B cell (primary cell): Measurements from ENCODE around the gene KLHL28. TPM values are rescaled to one million over a fixed set of nuclear protein-coding genes. Genes with fewer than 3 reads are reported as not detected.

ENCODE experiments used
- ATAC-seq: fragments of 200-7000 bp; cut with Tn5 transposase; one replicate; pipeline ENCODE4 v1.10.0; 2021; ENCODE audit warnings: low read depth, mild to moderate bottlenecking, moderate number of reproducible peaks, moderate library complexity
- CTCF ChIA-PET: fragments of 350-600 bp; sonication (Branson Sonifier 250); formaldehyde crosslinking; loops from one replicate; lab custom pipeline; 2021; ENCODE audit warnings: antibody characterized with exemption, inconsistent platforms; lab: Charles Lee
- POLR2A ChIA-PET: fragments of 350-600 bp; sonication (Branson Sonifier 250); formaldehyde crosslinking; loops from one replicate; lab custom pipeline; 2021; ENCODE audit warnings: antibody characterized with exemption; lab: Charles Lee
- DNase-seq: peaks from one replicate; pipeline ENCODE4 v3.0.0; 2013
- H2AFZ ChIP-seq: 2 replicates; pipeline ENCODE4 v1.6.1; 2012; ENCODE audit warnings: mild to moderate bottlenecking, low read depth, low read length; ENCODE audit not compliant: insufficient read depth, poor library complexity, severe bottlenecking
- H3K27ac ChIP-seq, 2 donors: 1 replicate in 1 of 2; 2 replicates in 1 of 2; pipeline ENCODE4 v1.5.1; 2012 to 2013; ENCODE audit warnings: low read length in 2 of 2, mild to moderate bottlenecking in 2 of 2, moderate library complexity in 1 of 2
- H3K27me3 ChIP-seq, 4 experiments: fragments of 200-600 bp in 1 of 4; sonication (generic) in 1 of 4; replicated peaks in 1 of 4; 1 replicate in 2 of 4; 2 replicates in 2 of 4; pipeline versions ENCODE4 v1.6.1 to v1.7.0; 2013 to 2016; ENCODE audit warnings: low read length in 3 of 4, mild to moderate bottlenecking in 2 of 4, mixed read lengths in 1 of 4, moderate library complexity in 1 of 4; ENCODE audit not compliant: insufficient read depth in 4 of 4, control insufficient read depth in 3 of 4; ENCODE audit errors: control extremely low read depth in 1 of 4
- H3K36me3 ChIP-seq, 2 experiments: replicated peaks in 1 of 2; 1 replicate in 1 of 2; 2 replicates in 1 of 2; pipeline versions ENCODE4 v1.6.1 to v1.7.1; 2013; ENCODE audit warnings: low read length in 1 of 2; ENCODE audit not compliant: insufficient read depth in 2 of 2, control insufficient read depth in 1 of 2; ENCODE audit errors: control extremely low read depth in 1 of 2, extremely low read depth in 1 of 2
- H3K4me1 ChIP-seq, 2 donors: fragments of 200-600 bp in 1 of 2; sonication (generic) in 1 of 2; 1 replicate in 1 of 2; 2 replicates in 1 of 2; pipeline versions ENCODE4 v1.5.1 to v1.6.1; 2013 to 2017; ENCODE audit warnings: low read length in 2 of 2; ENCODE audit not compliant: control insufficient read depth in 2 of 2, insufficient read depth in 2 of 2
- H3K4me2 ChIP-seq: replicated peaks from 2 replicates; pipeline ENCODE3; 2012; ENCODE audit warnings: mild to moderate bottlenecking, low read depth, low read length; ENCODE audit not compliant: poor library complexity, severe bottlenecking
- H3K4me3 ChIP-seq, 5 experiments: fragments of 200-600 bp in 1 of 5; sonication (generic) in 1 of 5; 1 replicate in 3 of 5; 2 replicates in 2 of 5; pipeline versions ENCODE4 v1.5.1 to v1.7.0; 2011 to 2016; ENCODE audit warnings: low read length in 4 of 5, mild to moderate bottlenecking in 4 of 5, low read depth in 2 of 5, control low read depth in 1 of 5, moderate library complexity in 1 of 5; ENCODE audit not compliant: insufficient read depth in 1 of 5; ENCODE audit errors: control extremely low read depth in 1 of 5, extremely low read depth in 1 of 5
- H3K79me2 ChIP-seq: fragments of 200-600 bp; sonication (generic); one replicate; pipeline ENCODE4 v1.6.0; 2016; ENCODE audit warnings: low read length; ENCODE audit not compliant: control insufficient read depth, insufficient read depth
- H3K9ac ChIP-seq: fragments of 200-600 bp; sonication (generic); 2 replicates; pipeline ENCODE4 v1.6.1; 2017; ENCODE audit warnings: mild to moderate bottlenecking, low read length, moderate library complexity
- H3K9me3 ChIP-seq, 3 donors: one replicate each; pipeline versions ENCODE4 v1.6.1 to v1.7.1; 2013; ENCODE audit warnings: low read length in 2 of 3; ENCODE audit not compliant: control insufficient read depth in 2 of 3, insufficient read depth in 1 of 3; ENCODE audit errors: control extremely low read depth in 1 of 3
- H4K20me1 ChIP-seq: 2 replicates; pipeline ENCODE4 v1.6.0; 2012; ENCODE audit warnings: mild to moderate bottlenecking, low read length; ENCODE audit not compliant: insufficient read depth, control insufficient read depth, poor library complexity, severe bottlenecking
- H3K27ac Mint-ChIP-seq: one replicate; pipeline ENCODE4 v1.8.0; 2021; ENCODE audit warnings: mixed read lengths
- H3K27me3 Mint-ChIP-seq: one replicate; pipeline ENCODE4 v1.8.0; 2021; ENCODE audit warnings: mixed read lengths
- H3K4me1 Mint-ChIP-seq: one replicate; pipeline ENCODE4 v1.8.0; 2021; ENCODE audit warnings: mixed read lengths
- H3K4me3 Mint-ChIP-seq: one replicate; pipeline ENCODE4 v1.8.0; 2021; ENCODE audit warnings: mixed read lengths
- H3K9me3 Mint-ChIP-seq: one replicate; pipeline ENCODE4 v1.8.0; 2022; ENCODE audit warnings: mixed read lengths; ENCODE audit not compliant: insufficient read depth
- CTCF ChIP-seq: fragments of 200-600 bp; IDR thresholded peaks from one replicate; pipeline ENCODE4 v1.8.0; 2022; ENCODE audit warnings: antibody characterized with exemption, mild to moderate bottlenecking
- EZH2 ChIP-seq: IDR thresholded peaks from 2 replicates; pipeline ENCODE4 v1.6.1; 2012; ENCODE audit warnings: borderline replicate concordance, low read depth, mild to moderate bottlenecking, moderate library complexity, low read length; ENCODE audit not compliant: insufficient read depth, poor library complexity, severe bottlenecking
- WGBS: methylation state at CpG from one replicate; pipeline ENCODE4 v1.1.5; 2013; ENCODE audit warnings: missing lambda C conversion rate; ENCODE audit not compliant: insufficient coverage; 5-methylcytosine and 5-hydroxymethylcytosine counted together
- intact Hi-C: fragments of 100-400 bp; cut with micrococcal nuclease; formaldehyde crosslinking; loops from one replicate; pipeline ENCODE4 v1.10.0; 2022
- polyA plus RNA-seq: library from polyadenylated mRNA; depleted of rRNA; stranded (reverse); fragments of >200 nt; gene quantifications from 2 replicates; pipeline ENCODE4 v1.2.3, GENCODE V29; 2012
- total RNA-seq, 2 donors: library from RNA; stranded (reverse); fragments of 120-200 nt in 1 of 2; gene quantifications; 1 replicate in 1 of 2; 2 replicates in 1 of 2; pipeline versions ENCODE4 v1.2.3 to v1.2.4, GENCODE V29; 2013 to 2022

Gene KLHL28
- total and polyA plus RNA-seq, 2 donors (not counting 1 experiment from before 2014, with no cell fraction given): 8.9 to 33.5 TPM

GRCh38 chr14:44960146-44960545, 1.6 kb downstream of the KLHL28 start:
- Mint-ChIP-seq H3K4me1 (peaks cover 40% of the 10 kb centered on the region), H3K4me3 (no peak overlapping the region), H3K27ac (peak overlapping the region; percentile 34), H3K27me3 (no peaks in the 10 kb centered on the region), H3K9me3 (peaks cover 7% of the 10 kb centered on the region)
- TF ChIP-seq CTCF: no peak
- no peak for TF ChIP-seq EZH2
- intact Hi-C loops: no loop called here
- peaks cover 35 to 44% of the 10 kb centered on the region in 2 donors for H3K4me1 ChIP-seq
- H3K4me2 ChIP-seq: peak overlapping the region; percentile 83
- H3K36me3 ChIP-seq: peaks cover 1 to 2% of the 10 kb centered on the region in 2 experiments
- ATAC-seq (no peak), DNase-seq (no peak)
- peaks cover 1 to 15% (median 4%) of the 10 kb centered on the region in 3 donors for H3K9me3 ChIP-seq
- ChIA-PET POLR2A (no interaction called here), CTCF (interaction anchor here (0.7 to 1.5 kb wide), 2 partner anchors 62 to 138 kb away, joined by 3 to 5 read pairs; no protein-coding TSS in a partner anchor)
- no peak overlapping the region for H3K4me3 ChIP-seq
- peaks cover 95% of the 10 kb centered on the region for H3K79me2 ChIP-seq
- H3K27ac ChIP-seq: peak overlapping the region in 1 of 2 donors; percentile 39
- H3K27me3 ChIP-seq: no peaks in the 10 kb centered on the region
- H2AFZ ChIP-seq: no peak overlapping the region
- H3K9ac ChIP-seq: peak overlapping the region; percentile 96
- WGBS: 73% methylated on average over 2 of the region's 2 CpGs
- peaks cover 43% of the 10 kb centered on the region for H4K20me1 ChIP-seq

GRCh38 chr14:44959538-44959937, 2.2 kb downstream of the KLHL28 start:
- peaks cover 34% of the 10 kb centered on the region for H3K4me1 Mint-ChIP-seq

More at GRCh38 chr14:44959538-44959937, 2.2 kb downstream of the KLHL28 start:
- Histone ChIP-seq H4K20me1 (peaks cover 43% of the 10 kb centered on the region), H3K4me3 (no peak overlapping the region), H2AFZ (no peak overlapping the region), H3K9ac (no peak overlapping the region), H3K36me3 (peaks cover 2 to 3% of the 10 kb centered on the region in 2 experiments), H3K27ac (no peak overlapping the region), H3K9me3 (peaks cover 1 to 13% (median 4%) of the 10 kb centered on the region in 3 donors), H3K4me2 (peak overlapping the region; percentile 83), H3K79me2 (peaks cover 93% of the 10 kb centered on the region), H3K27me3 (no peaks in the 10 kb centered on the region), H3K4me1 (peaks cover 33 to 38% of the 10 kb centered on the region in 2 donors)
- intact Hi-C loops: no loop called here
- no peak overlapping the region for H3K4me3 Mint-ChIP-seq
- H3K27ac Mint-ChIP-seq: no peak overlapping the region
- DNase-seq (no peak), ATAC-seq (no peak)
- WGBS: no CpG with 5 or more reads among the region's 3 CpGs
- ChIA-PET POLR2A (no interaction called here), CTCF (no interaction called here)
- no peaks in the 10 kb centered on the region for H3K27me3 Mint-ChIP-seq
- H3K9me3 Mint-ChIP-seq: peaks cover 6% of the 10 kb centered on the region
- TF ChIP-seq EZH2 (no peak), CTCF (no peak)
